HG03135 (cell line): ENCODE data around the gene AP1M2.
"Not testable (repeated sequence)": the region's sequence is repeated elsewhere in the genome, so short reads cannot be mapped to it uniquely, and the experiment has no call there.

Experiments
- ATAC-seq: cut with Tn5 transposase; IDR thresholded peaks from one replicate; pipeline ENCODE4 v1.9.1; 2021; ENCODE audit warnings: mild to moderate bottlenecking, moderate library complexity; ENCODE audit not compliant: unreplicated experiment

Gene AP1M2

GRCh38 chr19:10543059-10543419 lies 44.1 kb downstream of the AP1M2 start:
- ATAC-seq = no peak

- ATAC-seq = not testable (repeated sequence)
Observed at GRCh38 chr19:10539016-10539415, 48.1 kb downstream of the AP1M2 start.

GRCh38 chr19:10538204-10538983 lies 48.7 kb downstream of the AP1M2 start:
- no peak for ATAC-seq

GRCh38 chr19:10537668-10538067 lies 49.4 kb downstream of the AP1M2 start:
- no peak for ATAC-seq

GRCh38 chr19:10535613-10536012 lies 51.5 kb downstream of the AP1M2 start:
- no peak for ATAC-seq

- ATAC-seq = no peak
Observed at GRCh38 chr19:10533646-10534386, 53.3 kb downstream of the AP1M2 start.

GRCh38 chr19:10532457-10532856 lies 54.7 kb downstream of the AP1M2 start:
- ATAC-seq = no peak

- ATAC-seq = not testable (repeated sequence)
Observed at GRCh38 chr19:10526887-10527286, 60.2 kb downstream of the AP1M2 start.

- ATAC-seq = no peak
Observed at GRCh38 chr19:10525636-10526035, 61.5 kb downstream of the AP1M2 start.

GRCh38 chr19:10523135-10523636 lies 63.9 kb downstream of the AP1M2 start:
- no peak for ATAC-seq
